HG03103 (cell line): ENCODE measurements around the gene OR2K2.
"Not testable (repeated sequence)": the region's sequence is repeated elsewhere in the genome, so short reads cannot be mapped to it uniquely, and the experiment has no call there.

Source experiments
- ATAC-seq: cut with Tn5 transposase; IDR thresholded peaks from one replicate; pipeline ENCODE4 v1.9.1; 2021; ENCODE audit warnings: low read depth; ENCODE audit not compliant: unreplicated experiment

The OR2K2 gene

GRCh38 chr9:111330124-111330523 is at the start of gene OR2K2:
Gene OR2K2 (minus strand): TSS chr9:111330224. CDS start chr9:111328433, 1,791 bp downstream.
- no peak for ATAC-seq

- ATAC-seq: no peak
Measured at GRCh38 chr9:111375817-111376564, 46.0 kb upstream of the OR2K2 start.

GRCh38 chr9:111375062-111375461 is 45.0 kb upstream of the OR2K2 start:
- ATAC-seq: no peak

GRCh38 chr9:111372297-111372696 is 42.3 kb upstream of the OR2K2 start:
- ATAC-seq: no peak

- ATAC-seq: no peak
Measured at GRCh38 chr9:111366978-111367377, 37.0 kb upstream of the OR2K2 start.

GRCh38 chr9:111362526-111362925 is 32.5 kb upstream of the OR2K2 start:
- no peak for ATAC-seq

GRCh38 chr9:111360881-111361280 is 30.9 kb upstream of the OR2K2 start:
- no peak for ATAC-seq

- ATAC-seq: no peak
Measured at GRCh38 chr9:111356481-111357244, 26.6 kb upstream of the OR2K2 start.

GRCh38 chr9:111352545-111352944 is 22.5 kb upstream of the OR2K2 start:
- no peak for ATAC-seq

GRCh38 chr9:111350556-111350955 is 20.5 kb upstream of the OR2K2 start:
- ATAC-seq: no peak

- ATAC-seq: no peak
Measured at GRCh38 chr9:111349766-111350165, 19.7 kb upstream of the OR2K2 start.

GRCh38 chr9:111348821-111349271 is 18.8 kb upstream of the OR2K2 start:
- no peak for ATAC-seq

- ATAC-seq: not testable (repeated sequence)
Measured at GRCh38 chr9:111334318-111334863, 4.4 kb upstream of the OR2K2 start.

- ATAC-seq: no peak
Measured at GRCh38 chr9:111320631-111321030, 9.4 kb downstream of the OR2K2 start.

- ATAC-seq: no peak
Measured at GRCh38 chr9:111316796-111317195, 13.2 kb downstream of the OR2K2 start.

- ATAC-seq: no peak
Measured at GRCh38 chr9:111305914-111306313, 24.1 kb downstream of the OR2K2 start.

- ATAC-seq: not testable (repeated sequence)
Measured at GRCh38 chr9:111304000-111304399, 26.0 kb downstream of the OR2K2 start.

GRCh38 chr9:111301195-111301594 is 28.8 kb downstream of the OR2K2 start:
- ATAC-seq: no peak

GRCh38 chr9:111300140-111300735 is 29.8 kb downstream of the OR2K2 start:
- no peak for ATAC-seq

- not testable (repeated sequence) for ATAC-seq
Measured at GRCh38 chr9:111299599-111299966, 30.4 kb downstream of the OR2K2 start.
